Inflammatory macrophage treated with lipopolysaccharide for 1 hour (primary cell): ENCODE results near the gene ARID3A.

Experiments used
- DNase-seq, 2 donors: peaks; one replicate each; pipeline ENCODE4 v3.0.0-alpha.2; 2020 to 2022

The ARID3A gene

DNA sequence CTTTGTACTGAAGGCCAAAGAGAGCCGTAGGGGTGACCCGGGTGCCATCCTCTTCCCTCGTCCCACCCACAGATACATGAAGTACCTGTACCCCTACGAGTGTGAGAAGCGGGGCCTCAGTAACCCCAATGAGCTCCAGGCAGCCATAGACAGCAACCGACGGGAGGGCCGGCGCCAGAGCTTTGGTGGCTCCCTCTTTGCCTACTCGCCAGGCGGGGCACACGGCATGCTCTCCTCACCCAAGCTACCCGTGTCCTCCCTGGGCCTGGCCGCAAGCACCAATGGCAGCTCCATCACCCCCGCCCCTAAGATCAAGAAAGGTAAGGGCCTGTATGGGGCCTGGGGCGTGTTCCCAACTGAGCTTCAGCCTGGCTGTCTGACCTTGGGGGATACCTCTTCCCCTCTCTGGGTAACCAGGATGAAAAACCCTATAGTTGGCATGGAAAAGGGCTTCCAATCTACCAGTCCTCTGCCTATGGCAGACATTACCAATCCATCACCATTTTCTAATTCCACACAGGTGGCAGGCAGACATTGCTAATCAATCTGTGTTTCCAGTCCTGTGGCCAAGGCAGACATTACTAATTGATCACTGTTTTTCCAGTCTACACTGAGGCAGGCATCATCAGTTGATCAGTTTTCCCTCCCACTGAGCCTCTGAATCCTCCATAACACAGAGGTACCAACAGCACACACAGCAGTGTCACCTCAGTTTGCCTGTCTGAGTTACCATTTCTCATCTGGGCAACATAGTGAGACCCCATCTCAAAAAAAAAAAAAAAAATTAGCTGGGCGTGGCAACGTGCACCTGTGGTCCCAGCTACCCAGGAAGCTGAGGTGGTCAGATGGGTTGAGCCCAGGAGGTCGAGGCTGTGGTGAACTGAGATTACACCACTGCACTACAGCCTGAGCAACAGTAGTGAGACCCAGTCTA is 39.2 kb downstream of the ARID3A start:
- no peak for DNase-seq

DNA sequence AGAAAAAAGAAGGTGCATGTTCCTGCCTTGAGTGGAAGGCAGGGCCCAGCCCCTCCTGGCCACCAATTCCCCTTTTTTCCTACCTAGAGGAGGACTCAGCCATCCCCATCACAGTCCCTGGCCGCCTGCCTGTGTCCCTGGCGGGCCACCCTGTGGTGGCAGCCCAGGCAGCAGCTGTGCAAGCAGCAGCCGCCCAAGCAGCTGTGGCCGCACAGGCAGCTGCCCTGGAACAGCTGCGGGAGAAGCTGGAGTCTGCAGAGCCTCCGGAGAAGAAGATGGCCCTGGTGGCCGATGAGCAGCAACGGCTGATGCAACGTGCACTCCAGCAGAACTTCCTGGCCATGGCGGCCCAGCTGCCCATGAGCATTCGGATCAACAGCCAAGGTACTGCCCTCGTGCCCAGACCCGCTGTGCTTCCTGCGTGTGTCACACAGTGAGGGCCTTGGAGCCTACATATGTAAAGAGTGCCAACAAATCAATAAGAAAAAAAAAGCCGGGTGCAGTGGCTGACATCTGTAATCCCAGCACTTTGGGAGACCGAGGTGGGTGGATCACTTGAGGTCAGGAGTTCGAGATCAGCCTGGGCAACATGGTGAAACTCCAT is 40.8 kb downstream of the ARID3A start:
- DNase-seq = no peak

DNA sequence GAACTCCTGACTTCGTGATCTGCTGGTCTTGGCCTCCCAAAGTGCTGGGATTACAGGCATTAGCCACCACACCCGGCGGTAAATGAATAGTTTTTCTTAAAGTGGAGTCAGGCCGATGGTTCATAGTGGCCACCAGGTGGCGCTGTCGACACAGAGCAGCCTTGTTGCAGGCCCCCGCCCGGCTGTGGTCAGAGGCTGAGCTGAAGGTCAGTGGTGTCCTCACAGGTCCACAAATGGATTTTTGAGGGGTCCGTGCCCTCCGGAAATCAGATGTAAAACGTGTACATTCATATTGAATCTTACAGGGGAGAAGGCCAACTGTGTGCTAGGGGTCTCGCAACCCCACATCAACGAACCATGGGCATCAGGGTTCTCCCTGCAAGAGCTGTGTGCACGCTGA is 44.9 kb downstream of the ARID3A start:
- peak in 1 of 2 donors; percentile 7 for DNase-seq

DNA sequence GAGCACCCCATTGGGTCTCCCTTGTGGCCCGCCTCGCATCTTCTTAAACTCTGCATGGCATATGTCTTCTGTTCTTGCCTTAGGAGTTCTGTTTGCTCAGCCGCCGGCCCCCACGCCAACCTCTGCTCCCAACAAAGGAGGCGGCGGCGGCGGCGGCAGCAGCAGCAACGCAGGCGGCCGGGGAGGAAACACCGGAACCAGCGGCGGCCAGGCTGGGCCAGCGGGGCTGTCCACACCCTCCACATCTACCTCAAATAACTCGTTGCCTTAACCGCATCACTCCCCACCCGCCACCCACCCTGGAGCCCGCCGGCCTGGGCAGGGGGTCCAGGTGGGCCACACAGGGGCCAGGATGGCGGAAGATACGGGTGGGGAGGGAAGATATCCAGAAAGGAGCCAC is 46.0 kb downstream of the ARID3A start:
- DNase-seq = no peak

DNA sequence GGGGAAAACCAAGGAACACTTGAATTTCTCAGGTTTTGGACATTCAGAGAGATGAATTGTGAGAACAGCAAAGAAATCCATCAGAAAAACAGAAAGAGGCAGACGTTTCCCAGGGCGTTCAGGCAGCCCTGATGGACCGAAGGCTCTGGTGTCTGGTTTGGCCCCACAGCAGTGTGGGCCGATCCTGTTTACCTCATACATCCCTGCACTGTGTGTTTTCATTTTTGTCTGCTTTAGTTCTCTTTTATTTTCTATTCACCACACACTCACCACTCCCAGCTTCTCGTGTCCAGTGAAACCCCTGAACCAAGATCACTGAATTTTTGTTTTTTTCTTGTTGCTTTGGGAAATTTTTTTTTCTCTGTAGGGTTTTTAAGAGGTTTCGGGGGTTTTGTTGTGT is 46.4 kb downstream of the ARID3A start:
- DNase-seq = no peak

DNA sequence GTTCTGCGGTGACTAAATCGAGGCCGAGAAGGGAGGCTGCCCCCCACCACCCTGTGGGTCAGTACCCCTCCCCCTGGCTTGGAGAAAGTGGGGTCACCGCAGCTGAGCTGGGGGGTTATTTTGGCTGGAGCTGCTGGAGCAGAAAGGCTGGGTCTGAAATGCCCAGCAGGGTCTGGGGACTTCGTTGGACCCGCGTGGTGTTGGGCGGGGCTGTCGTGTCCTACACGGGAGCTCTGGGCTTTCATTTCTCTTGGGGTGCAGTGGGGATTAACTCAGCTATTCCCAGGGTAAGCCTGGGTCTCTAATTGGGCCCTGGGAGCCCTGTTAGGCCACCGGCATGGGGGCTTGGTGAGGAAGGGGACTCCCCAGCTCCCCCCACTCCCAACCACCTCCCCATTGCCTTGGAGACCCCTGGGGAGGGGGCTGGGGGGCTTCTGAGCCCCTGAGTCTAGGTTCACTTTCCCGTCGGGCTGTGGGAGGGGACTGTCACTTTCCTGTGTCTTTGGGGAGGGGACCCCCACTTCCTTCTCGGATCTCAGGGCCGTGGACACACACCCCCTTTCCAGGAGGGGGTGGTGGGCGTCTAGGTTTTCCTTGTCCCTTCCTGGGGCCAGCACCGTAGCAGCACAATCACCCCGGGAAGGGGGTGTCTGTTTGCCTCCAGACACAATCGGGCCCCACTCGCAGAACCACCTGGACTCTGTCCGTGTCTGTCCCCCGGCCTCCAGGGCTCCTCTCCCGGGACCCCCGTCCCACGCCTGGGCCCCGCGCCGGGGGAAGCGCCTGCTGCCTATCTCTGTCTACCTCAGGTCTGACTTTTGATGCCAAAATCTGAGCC is 48.1 kb downstream of the ARID3A start:
- DNase-seq = no peak

DNA sequence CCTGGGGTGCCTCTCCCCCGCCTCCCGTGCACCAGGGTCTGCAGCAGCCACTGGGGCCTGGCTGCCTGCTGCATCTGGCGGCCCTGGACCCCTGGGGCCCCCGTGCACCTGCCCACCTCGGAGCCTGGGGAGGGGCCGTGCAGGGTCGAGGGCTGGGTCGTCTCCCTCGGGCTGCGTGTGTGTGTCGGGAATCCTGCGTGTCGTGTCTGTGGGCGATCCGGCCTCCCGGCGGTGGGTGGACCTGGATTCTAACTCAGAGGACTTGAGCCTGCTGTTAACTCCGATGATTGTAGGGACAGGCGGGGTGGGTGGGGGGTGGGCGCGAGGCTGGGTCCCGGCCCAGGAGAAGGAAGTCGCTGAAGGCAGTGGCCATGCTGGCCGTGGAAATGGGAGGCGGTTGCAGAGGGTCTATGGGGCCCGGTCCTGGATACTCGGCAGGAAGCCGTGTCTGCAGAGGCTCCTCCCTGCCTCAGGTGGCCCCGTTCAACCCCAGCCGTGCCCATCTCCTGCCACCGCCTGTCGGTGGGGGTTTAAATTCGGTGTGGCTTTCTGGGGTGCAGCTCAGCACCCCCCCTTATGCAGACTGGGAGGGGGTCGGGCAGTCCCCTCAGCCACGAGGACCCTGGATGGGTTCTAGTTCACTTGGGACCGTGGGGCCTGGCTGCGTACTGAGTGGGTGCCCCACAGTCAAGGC is 48.9 kb downstream of the ARID3A start:
- DNase-seq = no peak

DNA sequence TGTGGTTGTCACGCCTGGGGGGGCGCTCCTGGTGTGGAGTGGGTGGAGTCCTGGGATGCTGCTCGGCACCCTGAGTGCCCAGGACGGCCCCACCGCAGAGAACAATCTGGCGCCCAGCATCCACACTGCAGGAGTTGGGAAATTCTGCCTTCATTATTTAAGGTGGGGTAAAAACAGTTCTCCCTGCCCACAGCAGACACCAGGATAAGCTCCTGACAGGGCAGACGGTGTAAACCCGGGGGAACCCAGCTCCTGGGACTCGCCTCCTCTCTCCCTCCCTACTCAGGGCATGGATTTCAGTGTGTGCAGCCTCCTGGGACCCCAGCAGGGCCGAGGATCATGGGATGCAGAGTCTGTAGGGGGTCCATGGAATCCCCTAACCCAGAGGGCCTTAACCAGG is 50.6 kb downstream of the ARID3A start:
- no peak for DNase-seq

DNA sequence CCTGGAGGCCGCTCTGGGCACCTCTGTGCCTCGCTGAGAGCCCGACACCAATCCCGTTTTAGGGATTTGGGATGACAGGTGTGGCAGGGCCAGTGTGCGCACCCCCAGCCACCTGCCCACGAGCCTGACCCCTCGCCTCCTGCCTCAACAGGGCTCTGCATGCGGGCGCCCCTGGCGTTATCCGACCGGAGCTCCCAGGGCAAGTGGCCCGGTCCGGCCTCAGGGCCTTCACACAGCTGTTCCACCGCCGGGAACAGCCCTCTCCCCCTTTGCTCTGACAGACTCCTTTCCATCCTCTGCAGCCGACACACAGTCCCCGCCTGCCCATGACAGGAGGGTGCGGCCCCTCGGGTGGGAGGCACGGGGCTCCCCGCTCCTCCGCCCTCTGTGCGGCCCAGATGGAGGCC is 51.2 kb downstream of the ARID3A start:
- DNase-seq = no peak

DNA sequence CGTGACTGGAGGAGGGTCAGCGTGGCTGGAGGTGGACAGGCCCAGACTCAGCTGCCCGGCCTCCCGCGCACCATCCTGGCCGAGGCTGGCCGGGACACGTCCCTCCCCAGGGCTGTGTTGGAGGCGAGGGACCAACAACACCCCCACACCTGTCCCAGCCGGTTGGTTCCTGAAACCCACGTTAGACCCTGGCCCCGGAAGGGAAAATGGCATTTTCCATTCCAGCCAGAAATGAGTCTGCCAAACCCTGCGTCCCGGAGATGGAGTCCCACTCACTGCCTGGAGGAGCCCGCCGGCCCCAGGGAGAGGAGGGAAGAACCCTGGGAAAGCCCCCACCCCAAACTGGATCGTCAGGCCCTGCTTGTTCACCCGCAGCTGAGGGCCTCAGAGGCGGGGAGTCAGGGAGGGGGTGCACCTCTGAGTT is 53.5 kb downstream of the ARID3A start:
- peak in 1 of 2 donors; percentile 22 for DNase-seq

DNA sequence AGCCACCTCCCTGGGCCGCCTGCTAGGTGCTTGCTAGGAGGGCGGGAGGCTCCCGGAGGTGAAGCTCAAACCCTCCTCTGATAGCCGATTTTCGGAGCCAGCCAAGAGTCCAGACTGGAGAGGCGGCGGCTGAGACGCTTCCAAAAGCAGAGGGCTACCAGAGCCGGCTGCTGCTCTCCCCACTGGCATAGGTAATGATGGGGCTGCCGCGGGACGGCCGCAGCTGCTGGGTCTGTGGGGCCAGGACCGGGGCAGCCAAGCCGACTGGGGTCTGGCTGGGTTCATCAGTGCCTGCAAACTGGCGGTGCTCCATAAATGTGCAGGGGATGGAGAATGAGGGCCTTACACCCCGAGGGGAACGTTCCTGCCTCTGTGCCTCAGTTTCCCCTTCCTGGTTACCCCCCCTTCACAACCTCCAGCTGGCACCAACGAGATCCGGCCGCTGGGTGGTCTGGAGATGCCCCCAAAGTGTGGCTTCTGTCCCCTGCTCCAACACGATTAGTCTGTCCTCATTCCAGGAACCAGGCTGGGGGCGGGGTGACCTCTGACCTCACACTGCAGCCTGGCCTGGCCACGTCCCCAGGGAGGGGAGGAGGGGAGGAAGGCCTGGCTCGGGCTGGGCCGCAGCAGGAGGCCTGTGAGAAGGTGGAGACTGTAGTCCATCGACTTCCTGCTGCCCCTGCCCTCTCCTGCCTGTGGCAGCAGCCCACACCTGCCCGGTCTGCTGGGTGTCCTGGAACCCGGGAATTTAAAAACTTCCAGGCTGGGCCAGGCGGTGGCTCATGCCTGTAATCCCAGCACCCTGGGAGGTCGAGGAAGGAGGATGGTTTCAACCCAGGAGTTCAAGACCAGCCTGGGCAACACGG is 54.5 kb downstream of the ARID3A start:
- DNase-seq = peak; percentile 14 to 29

DNA sequence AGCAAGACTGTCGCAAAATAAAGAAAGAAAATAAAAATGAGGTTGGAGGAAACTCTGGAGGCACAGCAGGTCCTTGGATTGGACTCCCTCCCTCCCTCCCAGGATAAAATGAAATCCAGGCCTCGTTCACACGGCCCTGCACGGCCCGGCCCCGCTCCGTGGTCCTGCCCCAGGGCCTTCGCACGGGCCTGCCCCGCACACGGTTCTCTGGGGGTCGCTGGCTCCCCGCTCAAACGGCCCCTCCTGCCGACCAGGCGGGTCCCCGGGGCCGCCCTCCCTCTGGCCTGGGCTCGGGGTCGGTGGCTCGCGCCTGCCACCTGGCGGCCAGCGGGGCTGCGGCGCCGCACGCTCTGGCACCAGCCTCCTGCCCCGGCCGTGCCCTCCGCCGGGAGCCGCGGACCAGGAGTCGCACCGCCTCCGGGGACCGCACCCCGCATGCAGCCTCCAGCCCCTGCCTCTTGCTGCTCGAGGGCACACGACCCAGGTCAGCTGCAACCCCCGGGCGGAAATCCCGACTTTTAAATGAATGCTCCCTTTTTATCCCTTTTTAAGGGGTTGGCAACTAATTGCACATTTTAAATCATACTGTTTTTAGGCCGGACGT is 56.8 kb downstream of the ARID3A start:
- DNase-seq = peak; percentile 37 to 77

DNA sequence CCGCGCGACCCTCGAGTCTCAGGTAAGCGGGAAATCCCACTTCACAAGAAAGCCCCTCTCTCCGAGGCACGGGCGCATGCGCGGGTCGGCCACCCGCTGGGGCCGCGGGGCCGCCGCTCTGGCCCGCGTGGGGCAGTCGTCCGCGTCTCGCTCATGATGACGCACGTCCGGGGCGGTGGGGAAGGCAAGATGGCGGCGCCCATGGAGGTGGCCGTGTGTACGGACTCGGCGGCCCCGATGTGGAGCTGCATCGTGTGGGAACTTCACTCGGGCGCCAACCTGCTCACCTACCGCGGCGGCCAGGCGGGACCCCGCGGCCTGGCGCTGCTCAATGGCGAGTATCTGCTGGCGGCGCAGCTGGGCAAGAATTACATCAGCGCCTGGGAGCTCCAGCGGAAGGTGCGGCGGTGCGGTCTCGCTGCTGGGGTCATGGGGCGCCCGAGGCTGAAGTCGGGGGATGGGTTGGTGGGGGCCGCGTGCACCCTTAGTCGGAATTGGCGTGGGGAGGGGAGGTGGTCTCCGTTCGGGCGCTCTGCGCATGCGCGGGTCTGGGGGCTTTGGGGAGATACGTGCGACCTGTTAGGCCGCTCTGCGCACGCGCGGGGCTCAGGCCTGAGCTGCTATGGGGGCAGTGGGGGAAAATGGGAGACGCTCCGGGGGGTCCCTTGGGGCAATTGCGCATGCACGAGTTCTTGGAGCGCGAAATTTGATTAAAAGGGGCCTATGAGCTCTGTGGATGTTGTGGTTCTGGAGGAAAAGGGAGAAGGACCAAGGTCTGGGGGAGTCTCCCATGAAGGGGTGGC is 58.5 kb downstream of the ARID3A start, which contains the start of gene WDR18:
Gene WDR18 (plus strand): TSS at position 181 of the 803 bp plus-strand sequence. CDS start 9 bp downstream, at position 190.
- peak; percentile 78 to 91 for DNase-seq

DNA sequence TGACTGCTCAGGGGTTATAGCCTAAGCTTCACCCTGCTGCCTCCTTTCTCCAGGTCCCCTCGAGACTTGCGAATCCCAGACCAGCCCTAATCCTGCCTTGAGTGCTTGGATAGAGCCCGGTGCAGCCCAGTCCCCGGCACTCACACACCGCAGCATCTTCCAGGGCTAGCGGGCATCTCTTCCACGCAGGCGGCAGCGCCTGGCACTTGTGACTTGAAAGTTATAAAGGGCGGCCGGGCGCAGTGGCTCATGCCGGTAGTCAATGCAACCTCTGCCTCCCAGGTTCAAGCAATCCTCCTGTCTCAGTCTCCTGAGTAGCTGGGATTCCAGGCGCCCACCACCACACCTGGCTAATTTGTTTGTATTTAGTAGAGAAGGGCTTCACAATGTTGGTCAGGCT is 60.2 kb downstream of the ARID3A start:
- no peak for DNase-seq

DNA sequence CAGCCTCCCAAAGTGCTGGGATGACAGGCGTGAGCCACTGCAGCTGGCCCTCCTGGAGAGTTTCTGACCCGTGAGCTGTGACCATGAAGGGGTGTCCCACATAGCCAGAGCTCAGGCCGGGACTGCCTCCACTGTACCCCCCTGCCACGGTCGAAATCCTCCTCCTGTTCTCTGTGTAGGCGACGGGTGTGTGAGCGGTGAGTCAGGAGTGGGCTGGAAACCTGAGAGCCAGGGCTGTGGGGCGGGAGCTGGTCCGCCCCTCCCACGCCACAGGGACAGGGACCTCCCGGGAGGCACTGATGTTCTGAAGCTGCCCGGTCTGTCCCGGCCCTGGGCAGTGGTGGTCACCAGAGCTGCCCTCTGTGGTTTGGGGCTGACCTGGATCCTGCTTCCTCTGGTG is 62.2 kb downstream of the ARID3A start:
- no peak for DNase-seq

DNA sequence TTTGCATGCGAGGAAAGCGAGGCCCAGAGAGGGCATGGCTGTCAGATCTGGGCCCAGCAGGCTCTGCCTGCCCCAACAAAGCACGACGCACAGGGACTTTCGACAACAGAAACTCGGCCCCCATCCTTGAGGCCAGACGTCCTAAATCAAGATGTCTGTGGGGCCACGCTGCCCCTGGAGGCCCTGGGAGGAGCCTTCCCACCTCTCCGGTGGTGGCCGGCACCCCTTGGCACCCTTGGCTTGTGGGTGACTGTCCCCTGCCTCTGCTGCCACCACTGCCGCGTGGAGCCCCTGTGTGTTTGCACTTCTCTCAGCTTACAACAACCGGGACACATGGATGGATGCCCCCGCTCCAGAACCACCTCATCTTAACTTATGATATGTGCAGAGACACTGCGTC is 62.7 kb downstream of the ARID3A start:
- no peak for DNase-seq

DNA sequence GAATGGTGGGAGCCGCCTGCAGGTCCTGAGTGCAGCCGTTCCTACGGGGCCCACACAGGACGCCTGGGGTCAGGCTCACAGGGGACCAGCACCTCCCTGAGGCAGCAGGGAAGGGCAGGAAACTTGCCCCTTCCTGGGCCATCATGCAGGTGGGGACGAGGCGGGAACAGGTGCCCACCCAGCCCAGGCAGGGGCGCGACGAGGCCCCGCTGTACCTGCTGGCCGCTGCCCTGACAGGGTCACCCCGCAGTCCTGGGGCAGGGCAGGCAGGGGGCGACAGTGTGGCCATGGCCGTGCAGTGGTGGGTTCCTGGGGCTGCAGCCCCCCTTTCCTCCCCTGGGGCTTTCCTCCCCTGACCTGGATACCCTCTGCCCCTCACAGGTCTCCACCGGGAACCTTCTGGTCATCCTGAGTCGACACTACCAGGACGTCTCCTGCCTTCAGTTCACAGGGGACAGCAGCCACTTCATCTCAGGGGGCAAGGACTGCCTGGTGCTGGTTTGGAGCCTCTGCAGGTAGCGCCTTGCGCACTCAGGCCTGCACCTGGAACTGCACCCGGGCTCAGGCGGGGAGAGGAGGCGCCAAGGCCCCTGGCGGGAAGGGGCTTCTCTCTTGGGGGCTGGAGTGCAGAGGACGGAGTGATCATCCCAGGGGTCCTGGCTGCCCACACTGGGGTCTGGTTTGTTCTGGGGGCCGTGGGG is 63.7 kb downstream of the ARID3A start:
- no peak for DNase-seq

DNA sequence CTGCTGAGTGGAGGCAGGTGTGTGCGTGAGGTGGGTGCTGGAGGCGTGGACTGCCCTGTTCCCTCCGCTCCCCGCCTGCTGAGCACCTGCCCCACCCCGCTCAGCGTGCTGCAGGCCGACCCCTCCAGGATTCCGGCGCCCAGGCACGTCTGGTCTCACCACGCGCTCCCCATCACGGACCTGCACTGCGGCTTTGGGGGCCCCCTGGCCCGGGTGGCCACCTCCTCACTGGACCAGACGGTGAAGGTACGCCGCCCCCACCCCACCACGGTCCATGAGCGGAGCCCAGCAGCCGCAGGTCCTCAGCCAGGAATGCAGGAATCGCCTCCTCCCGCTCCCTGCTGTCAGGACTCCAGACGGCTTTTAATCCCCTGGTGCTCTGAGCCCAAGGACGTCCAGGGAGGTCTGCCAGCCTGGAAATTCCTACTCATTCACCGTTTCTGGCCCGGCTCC is 64.3 kb downstream of the ARID3A start:
- no peak for DNase-seq

DNA sequence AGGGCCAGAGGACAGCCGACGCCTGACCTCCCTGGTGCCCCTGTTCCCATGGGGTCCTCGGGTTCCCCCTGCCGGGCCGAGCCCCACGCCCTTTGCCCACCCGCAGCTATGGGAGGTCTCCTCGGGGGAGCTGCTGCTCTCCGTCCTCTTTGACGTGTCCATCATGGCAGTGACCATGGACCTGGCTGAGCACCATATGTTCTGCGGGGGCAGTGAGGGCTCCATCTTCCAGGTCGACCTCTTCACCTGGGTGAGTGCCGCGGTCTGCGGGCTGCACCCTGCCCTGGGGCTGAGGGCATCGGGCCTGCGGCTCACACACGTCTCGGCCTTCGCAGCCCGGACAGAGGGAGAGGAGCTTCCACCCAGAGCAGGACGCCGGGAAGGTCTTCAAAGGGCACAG is 64.9 kb downstream of the ARID3A start:
- DNase-seq = no peak
